ENCODE results near the gene SPRY4. TPM values are rescaled to one million over a fixed set of nuclear protein-coding genes. Genes with fewer than 3 reads are reported as not detected.
A peak's percentile ranks its signal among the peaks of the same experiment; 100 is the strongest.

The SPRY4 gene
- total RNA-seq, 1 experiment from 2014 or later = 140 TPM

DNA sequence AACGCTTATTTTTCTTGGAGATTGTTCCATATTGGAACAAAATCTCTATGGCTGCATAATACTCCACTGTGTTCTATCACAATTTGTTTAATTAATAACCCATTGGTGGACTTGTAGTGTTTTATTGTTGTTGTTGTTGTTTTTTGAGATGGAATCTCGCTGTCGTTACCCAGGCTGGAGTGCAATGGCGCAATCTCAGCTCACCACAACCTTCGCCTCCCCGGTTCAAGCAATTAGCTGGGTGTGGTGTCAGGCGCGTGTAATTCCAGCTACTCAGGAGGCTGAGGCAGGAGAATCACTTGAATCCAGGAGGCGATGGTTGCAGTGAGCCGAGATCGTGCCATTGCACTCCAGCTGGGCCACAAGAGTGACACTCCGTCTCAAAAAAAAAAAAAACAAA, 38.7 kb downstream of the SPRY4 start (continued):
- TF ChIP-seq, protein P1, sequence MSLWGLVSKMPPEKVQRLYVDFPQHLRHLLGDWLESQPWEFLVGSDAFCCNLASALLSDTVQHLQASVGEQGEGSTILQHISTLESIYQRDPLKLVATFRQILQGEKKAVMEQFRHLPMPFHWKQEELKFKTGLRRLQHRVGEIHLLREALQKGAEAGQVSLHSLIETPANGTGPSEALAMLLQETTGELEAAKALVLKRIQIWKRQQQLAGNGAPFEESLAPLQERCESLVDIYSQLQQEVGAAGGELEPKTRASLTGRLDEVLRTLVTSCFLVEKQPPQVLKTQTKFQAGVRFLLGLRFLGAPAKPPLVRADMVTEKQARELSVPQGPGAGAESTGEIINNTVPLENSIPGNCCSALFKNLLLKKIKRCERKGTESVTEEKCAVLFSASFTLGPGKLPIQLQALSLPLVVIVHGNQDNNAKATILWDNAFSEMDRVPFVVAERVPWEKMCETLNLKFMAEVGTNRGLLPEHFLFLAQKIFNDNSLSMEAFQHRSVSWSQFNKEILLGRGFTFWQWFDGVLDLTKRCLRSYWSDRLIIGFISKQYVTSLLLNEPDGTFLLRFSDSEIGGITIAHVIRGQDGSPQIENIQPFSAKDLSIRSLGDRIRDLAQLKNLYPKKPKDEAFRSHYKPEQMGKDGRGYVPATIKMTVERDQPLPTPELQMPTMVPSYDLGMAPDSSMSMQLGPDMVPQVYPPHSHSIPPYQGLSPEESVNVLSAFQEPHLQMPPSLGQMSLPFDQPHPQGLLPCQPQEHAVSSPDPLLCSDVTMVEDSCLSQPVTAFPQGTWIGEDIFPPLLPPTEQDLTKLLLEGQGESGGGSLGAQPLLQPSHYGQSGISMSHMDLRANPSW (CRISPR knock-in tag; conservative IDR thresholded peaks at IDR 0.05; ENCODE audit: low read depth) = no peak
- TF ChIP-seq HMGA2 (CRISPR knock-in tag; IDR thresholded peaks at IDR 0.05) = no peak
- no peak for TF ChIP-seq TEAD4 (CRISPR knock-in tag; IDR thresholded peaks at IDR 0.05)
- no peak for TF ChIP-seq ZNF219 (CRISPR knock-in tag; IDR thresholded peaks at IDR 0.05; ENCODE audit: borderline replicate concordance)
- TF ChIP-seq, protein P2, sequence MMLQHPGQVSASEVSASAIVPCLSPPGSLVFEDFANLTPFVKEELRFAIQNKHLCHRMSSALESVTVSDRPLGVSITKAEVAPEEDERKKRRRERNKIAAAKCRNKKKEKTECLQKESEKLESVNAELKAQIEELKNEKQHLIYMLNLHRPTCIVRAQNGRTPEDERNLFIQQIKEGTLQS (CRISPR knock-in tag; conservative IDR thresholded peaks at IDR 0.05) = no peak
- no peak for TF ChIP-seq GABPB1 (CRISPR knock-in tag; IDR thresholded peaks at IDR 0.05)
- TF ChIP-seq, protein P3, sequence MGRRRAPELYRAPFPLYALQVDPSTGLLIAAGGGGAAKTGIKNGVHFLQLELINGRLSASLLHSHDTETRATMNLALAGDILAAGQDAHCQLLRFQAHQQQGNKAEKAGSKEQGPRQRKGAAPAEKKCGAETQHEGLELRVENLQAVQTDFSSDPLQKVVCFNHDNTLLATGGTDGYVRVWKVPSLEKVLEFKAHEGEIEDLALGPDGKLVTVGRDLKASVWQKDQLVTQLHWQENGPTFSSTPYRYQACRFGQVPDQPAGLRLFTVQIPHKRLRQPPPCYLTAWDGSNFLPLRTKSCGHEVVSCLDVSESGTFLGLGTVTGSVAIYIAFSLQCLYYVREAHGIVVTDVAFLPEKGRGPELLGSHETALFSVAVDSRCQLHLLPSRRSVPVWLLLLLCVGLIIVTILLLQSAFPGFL (CRISPR knock-in tag; IDR thresholded peaks at IDR 0.05; ENCODE audit: borderline replicate concordance) = no peak

DNA sequence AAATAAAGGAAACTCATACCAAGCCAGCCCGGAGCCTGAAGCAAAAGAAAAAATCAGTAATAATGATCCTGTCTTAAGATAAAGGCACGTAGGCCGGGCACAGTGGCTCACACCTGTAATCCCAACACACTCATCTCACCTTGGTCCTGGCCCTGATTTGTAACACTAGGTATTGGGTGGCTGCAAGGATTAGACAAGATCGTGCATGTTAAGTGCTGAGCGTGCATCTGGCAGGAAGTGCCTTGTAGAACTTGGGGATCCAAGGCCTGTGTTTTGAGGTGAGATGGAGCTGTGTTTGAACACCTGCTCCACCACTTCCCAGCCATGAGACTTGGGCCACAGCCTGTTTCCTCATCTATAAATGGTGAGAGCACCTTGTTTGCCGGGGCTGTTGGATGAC, 41.5 kb downstream of the SPRY4 start:
- DNase-seq (ENCODE audit: low spot score) (no peak), ATAC-seq (no peak)
- Mint-ChIP-seq H3K9me3 (no peaks in the 10 kb centered on the region), H3K4me1 (peaks cover 62% of the 10 kb centered on the region), H3K36me3 (no peaks in the 10 kb centered on the region), H3K27ac (peak overlapping the region; percentile 39; the same call in 1 of the 2 replicates), H3K27me3 (ENCODE audit: low read depth) (no peaks in the 10 kb centered on the region; the same call in 1 of the 2 replicates), H3K4me3 (no peak overlapping the region)
- CTCF ChIA-PET = interaction anchor here (1.2 kb wide), 1 partner anchor 9 kb away, joined by 4 read pairs; no protein-coding TSS in a partner anchor
- POLR2A ChIA-PET = no interaction called here
- TF ChIP-seq TCF7 (CRISPR knock-in tag; IDR thresholded peaks at IDR 0.05; ENCODE audit: low read depth) (no peak), PRRX2 (CRISPR knock-in tag; IDR thresholded peaks at IDR 0.05) (no peak), CREB1 (CRISPR knock-in tag; IDR thresholded peaks at IDR 0.05) (no peak), ZNF121 (CRISPR knock-in tag; IDR thresholded peaks at IDR 0.05) (no peak), SP1 (CRISPR knock-in tag; conservative IDR thresholded peaks at IDR 0.05) (no peak), NFATC4 (CRISPR knock-in tag; IDR thresholded peaks at IDR 0.05) (no peak)

DNA sequence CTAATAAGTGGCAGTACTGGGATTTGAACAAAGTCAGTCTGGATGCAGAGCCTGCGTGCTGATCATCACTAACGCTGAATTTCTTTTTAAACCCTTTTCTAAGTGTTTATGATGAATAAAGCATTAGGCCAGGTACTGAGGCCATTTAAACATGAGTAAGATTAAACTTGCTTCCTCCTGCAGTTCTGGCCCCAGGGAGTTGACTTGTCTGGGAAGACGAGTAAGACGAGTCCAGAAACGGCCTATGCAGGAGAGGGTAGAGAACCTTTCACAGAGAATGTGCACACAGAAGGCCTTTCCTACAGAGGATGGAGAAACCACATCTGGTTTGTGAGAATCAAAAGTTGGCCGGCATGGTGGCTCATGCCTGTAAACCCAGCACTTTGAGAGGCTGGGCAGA, 42.9 kb downstream of the SPRY4 start:
- ATAC-seq = no peak

More for the DNA sequence above, 42.9 kb downstream of the SPRY4 start:
- Mint-ChIP-seq H3K9me3 (no peaks in the 10 kb centered on the region), H3K27ac (0 out of 2 replicates have a peak overlapping the region, but pooled peaks have one; percentile 23), H3K27me3 (ENCODE audit: low read depth) (no peaks in the 10 kb centered on the region; the same call in 1 of the 2 replicates), H3K4me1 (peaks cover 62% of the 10 kb centered on the region), H3K36me3 (no peaks in the 10 kb centered on the region), H3K4me3 (no peak overlapping the region)
- ChIA-PET CTCF (interaction anchor here (1.5 kb wide), 1 partner anchor 13 kb away, joined by 4 read pairs; no protein-coding TSS in a partner anchor), POLR2A (interaction anchor here (0.8 kb wide), 1 partner anchor 46 kb away, joined by 3 read pairs; no protein-coding TSS in a partner anchor)
- DNase-seq (ENCODE audit: low spot score) = no peak
- TF ChIP-seq, protein P3 (CRISPR knock-in tag; IDR thresholded peaks at IDR 0.05; ENCODE audit: borderline replicate concordance) = no peak
- TF ChIP-seq RORB (CRISPR knock-in tag; IDR thresholded peaks at IDR 0.05) (no peak), TEAD1 (CRISPR knock-in tag; IDR thresholded peaks at IDR 0.05) (no peak), IRF2 (CRISPR knock-in tag; IDR thresholded peaks at IDR 0.05; ENCODE audit: borderline replicate concordance, low read depth) (no peak)
- TF ChIP-seq, protein P4, sequence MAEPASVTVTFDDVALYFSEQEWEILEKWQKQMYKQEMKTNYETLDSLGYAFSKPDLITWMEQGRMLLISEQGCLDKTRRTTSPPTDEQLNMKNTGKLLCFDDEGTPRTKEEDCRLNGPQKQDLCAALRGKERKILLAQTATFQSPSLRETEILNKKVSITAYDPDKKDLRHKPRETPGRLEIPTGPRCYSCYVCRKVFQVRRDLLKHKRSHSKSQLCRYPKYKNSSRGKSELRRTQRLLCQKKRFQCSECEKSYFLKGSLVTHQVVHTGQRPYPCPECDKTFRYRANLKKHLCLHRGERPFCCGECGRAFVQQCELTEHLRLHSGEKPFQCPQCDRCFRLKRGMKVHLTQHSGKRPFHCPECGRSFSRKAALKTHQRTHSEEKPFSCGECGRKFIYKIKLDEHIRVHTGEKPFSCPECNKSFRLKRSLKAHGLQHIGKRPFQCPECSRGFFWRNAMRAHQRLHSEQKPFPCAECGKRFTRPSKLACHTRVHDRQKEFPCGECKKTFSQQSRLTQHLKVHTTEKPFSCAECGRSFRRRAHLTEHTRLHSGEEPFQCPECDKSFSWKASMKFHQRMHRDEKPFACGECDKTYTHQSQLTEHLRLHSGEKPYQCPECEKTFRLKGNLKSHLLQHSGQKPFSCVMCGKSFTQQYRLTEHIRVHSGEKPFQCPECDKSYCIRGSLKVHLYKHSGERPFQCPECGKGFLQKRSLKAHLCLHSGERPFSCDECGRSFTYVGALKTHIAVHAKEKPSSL (CRISPR knock-in tag; conservative IDR thresholded peaks at IDR 0.05) = no peak

Data from WTC11 (cell line).